Measurements from ENCODE around the gene THEM5. TPM values are rescaled to one million over a fixed set of nuclear protein-coding genes. Genes with fewer than 3 reads are reported as not detected.

THEM5 gene
- total RNA-seq, 1 donor from 2014 or later: not detected

DNA sequence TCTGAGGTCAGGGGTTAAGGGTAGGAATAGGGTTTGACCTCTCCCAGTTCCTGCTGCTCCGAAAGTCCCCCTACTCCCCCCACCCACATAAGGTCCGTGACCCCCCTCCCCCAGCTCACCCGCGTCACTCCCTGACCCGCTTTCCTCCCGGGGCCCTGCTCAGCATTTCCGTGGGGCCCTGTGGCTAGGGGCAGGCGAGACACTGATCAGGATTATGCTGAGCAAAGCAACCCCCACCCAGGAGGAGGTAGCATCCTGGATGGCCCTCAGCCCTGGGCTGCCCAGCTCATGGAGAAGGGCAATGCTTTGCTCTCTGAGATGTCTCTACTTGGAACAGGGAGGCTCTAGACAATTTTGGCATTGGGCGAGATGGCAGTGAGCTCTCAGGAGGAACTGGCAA is 25.7 kb downstream of the THEM5 start:
- Mint-ChIP-seq H3K4me1 (ENCODE audit: unreplicated experiment) (peaks cover 9% of the 10 kb centered on the region), H3K36me3 (ENCODE audit: unreplicated experiment) (no peaks in the 10 kb centered on the region), H3K27me3 (ENCODE audit: unreplicated experiment) (peaks cover 20% of the 10 kb centered on the region), H3K9me3 (ENCODE audit: unreplicated experiment) (no peaks in the 10 kb centered on the region), H3K4me3 (ENCODE audit: unreplicated experiment) (no peak overlapping the region), H3K27ac (ENCODE audit: unreplicated experiment) (no peak overlapping the region)
- no peak for DNase-seq (ENCODE audit: extremely low spot score, unreplicated experiment)
- TF ChIP-seq, protein P1, sequence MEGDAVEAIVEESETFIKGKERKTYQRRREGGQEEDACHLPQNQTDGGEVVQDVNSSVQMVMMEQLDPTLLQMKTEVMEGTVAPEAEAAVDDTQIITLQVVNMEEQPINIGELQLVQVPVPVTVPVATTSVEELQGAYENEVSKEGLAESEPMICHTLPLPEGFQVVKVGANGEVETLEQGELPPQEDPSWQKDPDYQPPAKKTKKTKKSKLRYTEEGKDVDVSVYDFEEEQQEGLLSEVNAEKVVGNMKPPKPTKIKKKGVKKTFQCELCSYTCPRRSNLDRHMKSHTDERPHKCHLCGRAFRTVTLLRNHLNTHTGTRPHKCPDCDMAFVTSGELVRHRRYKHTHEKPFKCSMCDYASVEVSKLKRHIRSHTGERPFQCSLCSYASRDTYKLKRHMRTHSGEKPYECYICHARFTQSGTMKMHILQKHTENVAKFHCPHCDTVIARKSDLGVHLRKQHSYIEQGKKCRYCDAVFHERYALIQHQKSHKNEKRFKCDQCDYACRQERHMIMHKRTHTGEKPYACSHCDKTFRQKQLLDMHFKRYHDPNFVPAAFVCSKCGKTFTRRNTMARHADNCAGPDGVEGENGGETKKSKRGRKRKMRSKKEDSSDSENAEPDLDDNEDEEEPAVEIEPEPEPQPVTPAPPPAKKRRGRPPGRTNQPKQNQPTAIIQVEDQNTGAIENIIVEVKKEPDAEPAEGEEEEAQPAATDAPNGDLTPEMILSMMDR (IDR thresholded peaks at IDR 0.05): no peak

DNA sequence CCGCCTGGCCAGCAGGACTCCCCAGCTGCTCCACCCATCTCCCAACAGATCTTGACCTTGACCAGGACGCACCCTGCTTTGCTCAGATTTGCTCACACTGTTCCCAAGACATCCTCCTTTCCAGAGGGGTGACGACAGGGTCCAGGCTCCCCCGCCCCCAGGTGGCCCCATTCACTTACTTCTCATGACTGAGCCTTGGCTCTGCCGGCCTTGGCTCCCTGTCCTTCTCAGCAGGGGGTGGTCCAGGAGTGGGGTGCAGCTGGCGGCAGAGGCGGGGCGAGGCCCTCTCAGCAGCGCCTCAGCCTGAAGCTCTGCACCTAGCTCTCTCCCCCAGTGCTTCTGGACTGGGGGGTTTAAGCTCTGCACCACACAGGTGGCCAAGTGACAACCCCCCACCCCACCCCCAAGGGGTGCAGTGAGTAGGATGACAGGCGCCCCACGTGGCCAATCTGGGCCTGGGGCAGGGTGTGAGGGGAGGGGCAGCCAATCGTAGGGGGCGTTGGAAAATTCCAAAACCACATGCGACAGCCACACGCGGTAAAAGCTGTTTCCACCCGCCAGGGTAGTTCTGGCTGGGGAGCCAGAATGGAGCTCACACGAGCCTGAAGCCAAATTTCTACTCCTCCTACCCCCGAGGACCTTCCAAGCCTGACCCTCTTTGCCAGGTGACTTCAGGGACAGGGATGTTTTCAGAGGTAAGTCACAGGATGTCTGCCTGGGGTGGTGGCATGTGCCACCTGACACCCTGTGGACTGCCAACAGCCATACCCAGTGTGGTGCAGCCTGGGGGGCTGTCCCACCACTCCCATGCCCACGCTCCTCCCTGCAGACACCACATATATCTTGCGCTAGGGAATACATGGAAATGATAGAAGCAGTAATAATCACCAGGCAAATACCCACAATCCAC is 27.5 kb downstream of the THEM5 start:
- no peak for DNase-seq (ENCODE audit: extremely low spot score, unreplicated experiment)
- Mint-ChIP-seq H3K4me3 (ENCODE audit: unreplicated experiment) (no peak overlapping the region), H3K36me3 (ENCODE audit: unreplicated experiment) (no peaks in the 10 kb centered on the region), H3K27me3 (ENCODE audit: unreplicated experiment) (peaks cover 20% of the 10 kb centered on the region), H3K9me3 (ENCODE audit: unreplicated experiment) (no peaks in the 10 kb centered on the region), H3K27ac (ENCODE audit: unreplicated experiment) (no peak overlapping the region), H3K4me1 (ENCODE audit: unreplicated experiment) (peaks cover 9% of the 10 kb centered on the region)
- TF ChIP-seq, protein P1 (IDR thresholded peaks at IDR 0.05): no peak

DNA sequence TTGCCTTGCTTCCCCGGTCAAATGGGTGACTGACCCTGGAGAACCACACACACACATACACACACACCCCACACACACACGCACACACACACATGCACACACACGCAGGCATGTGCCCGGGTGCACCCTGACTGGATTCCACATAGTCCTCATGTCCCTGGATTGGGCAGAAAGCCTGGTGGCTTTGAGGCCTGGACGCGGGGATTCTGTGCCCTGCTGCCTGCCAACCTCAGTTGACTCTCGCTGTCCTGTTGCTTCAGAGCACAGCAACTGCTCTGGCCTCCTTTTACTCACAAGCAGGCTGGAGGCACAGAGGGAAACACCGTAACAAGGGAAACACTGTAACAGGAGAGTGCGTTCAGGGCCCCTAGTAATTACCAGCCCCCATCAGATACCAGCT is 28.3 kb downstream of the THEM5 start:
- Mint-ChIP-seq H3K27ac (ENCODE audit: unreplicated experiment) (no peak overlapping the region), H3K4me3 (ENCODE audit: unreplicated experiment) (no peak overlapping the region), H3K9me3 (ENCODE audit: unreplicated experiment) (no peaks in the 10 kb centered on the region), H3K4me1 (ENCODE audit: unreplicated experiment) (peaks cover 9% of the 10 kb centered on the region), H3K27me3 (ENCODE audit: unreplicated experiment) (peaks cover 20% of the 10 kb centered on the region), H3K36me3 (ENCODE audit: unreplicated experiment) (no peaks in the 10 kb centered on the region)
- DNase-seq (ENCODE audit: extremely low spot score, unreplicated experiment): no peak
- TF ChIP-seq, protein P1 (IDR thresholded peaks at IDR 0.05): no peak

DNA sequence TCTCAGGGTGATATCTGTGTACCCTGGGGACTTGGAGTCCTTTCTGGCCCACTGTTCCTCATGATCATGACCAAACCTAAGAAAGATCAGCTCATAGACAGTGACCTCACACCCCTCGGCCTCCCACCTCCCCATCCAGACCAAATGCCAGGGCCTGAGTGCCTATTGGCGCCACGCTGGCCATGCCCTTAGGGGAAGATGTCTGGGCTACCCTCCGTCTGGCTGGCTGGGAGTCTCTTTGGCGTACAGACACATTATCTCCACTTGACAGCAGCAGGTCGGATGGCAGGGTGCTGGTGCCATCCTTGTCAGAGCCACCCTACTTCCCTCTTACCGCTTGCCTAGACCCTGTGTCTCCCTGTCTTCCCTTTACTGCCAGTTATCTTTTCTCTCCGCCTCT is 30.3 kb downstream of the THEM5 start:
- Mint-ChIP-seq H3K27me3 (ENCODE audit: unreplicated experiment) (peaks cover 11% of the 10 kb centered on the region), H3K27ac (ENCODE audit: unreplicated experiment) (no peak overlapping the region), H3K9me3 (ENCODE audit: unreplicated experiment) (no peaks in the 10 kb centered on the region), H3K4me3 (ENCODE audit: unreplicated experiment) (no peak overlapping the region), H3K4me1 (ENCODE audit: unreplicated experiment) (no peaks in the 10 kb centered on the region), H3K36me3 (ENCODE audit: unreplicated experiment) (no peaks in the 10 kb centered on the region)
- TF ChIP-seq, protein P1 (IDR thresholded peaks at IDR 0.05): no peak
- DNase-seq (ENCODE audit: extremely low spot score, unreplicated experiment): no peak

DNA sequence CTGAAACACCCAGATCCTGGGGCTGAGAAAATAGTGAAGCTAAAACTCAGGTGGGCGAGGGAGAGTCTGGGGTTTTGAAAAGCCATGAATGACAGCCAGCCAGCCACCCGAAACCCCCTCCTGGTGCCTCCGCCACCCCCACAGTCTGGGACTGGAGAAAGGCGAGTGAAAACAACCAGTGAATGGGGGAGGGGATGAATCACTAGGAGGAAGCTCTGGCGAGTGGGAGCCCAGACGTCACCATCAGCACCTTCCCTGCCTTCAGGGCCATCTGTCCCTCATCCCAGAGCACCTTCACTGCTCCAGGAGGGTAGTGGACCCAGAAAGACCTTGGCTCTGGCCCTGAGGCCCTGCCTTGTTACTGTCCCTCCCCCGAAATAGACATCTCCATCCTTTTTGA is 31.1 kb downstream of the THEM5 start:
- no peak for DNase-seq (ENCODE audit: extremely low spot score, unreplicated experiment)
- no peak overlapping the region for H3K27ac Mint-ChIP-seq (ENCODE audit: unreplicated experiment)
- H3K4me1 Mint-ChIP-seq (ENCODE audit: unreplicated experiment): no peaks in the 10 kb centered on the region
- H3K36me3 Mint-ChIP-seq (ENCODE audit: unreplicated experiment): no peaks in the 10 kb centered on the region
- H3K27me3 Mint-ChIP-seq (ENCODE audit: unreplicated experiment): peaks cover 11% of the 10 kb centered on the region
- H3K9me3 Mint-ChIP-seq (ENCODE audit: unreplicated experiment): no peaks in the 10 kb centered on the region
- H3K4me3 Mint-ChIP-seq (ENCODE audit: unreplicated experiment): no peak overlapping the region
- TF ChIP-seq, protein P1 (IDR thresholded peaks at IDR 0.05): no peak
